CD4-positive, alpha-beta T cell treated with Interleukin-12 subunit alpha and Interleukin-12 subunit beta, for 1 hour (primary cell): ENCODE data around the gene RAET1E.
"Not testable (repeated sequence)": the region's sequence is repeated elsewhere in the genome, so short reads cannot be mapped to it uniquely, and the experiment has no call there.

Experiments
- DNase-seq: peaks from one replicate; pipeline ENCODE4 v3.0.0-alpha.2; 2020

RAET1E gene, protein sequence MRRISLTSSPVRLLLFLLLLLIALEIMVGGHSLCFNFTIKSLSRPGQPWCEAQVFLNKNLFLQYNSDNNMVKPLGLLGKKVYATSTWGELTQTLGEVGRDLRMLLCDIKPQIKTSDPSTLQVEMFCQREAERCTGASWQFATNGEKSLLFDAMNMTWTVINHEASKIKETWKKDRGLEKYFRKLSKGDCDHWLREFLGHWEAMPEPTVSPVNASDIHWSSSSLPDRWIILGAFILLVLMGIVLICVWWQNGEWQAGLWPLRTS

DNA sequence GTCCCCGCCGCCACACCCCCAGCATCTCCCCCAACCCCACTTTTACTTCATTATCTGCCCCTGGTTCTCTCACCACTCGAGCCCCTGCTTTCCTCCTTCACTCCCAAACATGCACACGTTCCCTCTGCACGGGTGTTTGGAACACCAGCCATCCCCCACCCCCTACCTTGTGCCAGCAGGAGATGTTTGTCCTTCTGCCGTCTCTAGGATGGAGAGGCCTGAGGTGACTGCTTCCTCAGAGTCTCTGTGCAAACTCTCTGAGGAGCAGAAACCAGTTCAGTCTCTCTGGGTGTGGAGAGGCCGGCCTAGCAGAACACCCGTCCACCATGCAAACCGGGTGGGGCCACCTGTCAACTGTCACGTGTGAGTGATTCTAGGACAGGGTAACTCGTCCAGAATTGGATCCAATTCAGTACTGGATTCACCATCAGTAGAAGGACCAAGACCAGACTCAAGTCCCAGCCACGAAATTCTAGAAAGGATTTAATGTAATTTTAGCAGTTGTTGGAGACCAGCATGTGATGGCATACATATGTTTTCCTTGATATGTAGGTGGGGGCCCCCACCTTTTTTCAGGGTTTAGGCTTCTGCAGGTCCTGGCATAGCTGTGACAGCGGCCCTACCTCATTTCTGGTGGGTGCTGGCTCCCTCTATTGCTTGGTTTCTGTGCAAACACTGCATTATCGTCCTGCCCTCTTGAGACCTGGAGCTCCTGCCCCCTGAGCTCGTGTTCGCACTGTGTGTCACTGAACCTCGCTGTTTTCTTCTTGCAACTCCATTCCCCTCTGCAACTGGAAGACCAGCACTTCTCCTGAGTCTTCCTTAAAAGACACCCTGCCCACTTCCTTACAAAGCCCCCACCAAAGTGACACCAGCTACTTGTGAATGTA is at the start of gene RAET1E:
TSS of gene RAET1E (minus strand) at position 259 of the 890 bp plus-strand sequence. CDS start 7,212 bp downstream, outside the sequence.
- no peak for DNase-seq

DNA sequence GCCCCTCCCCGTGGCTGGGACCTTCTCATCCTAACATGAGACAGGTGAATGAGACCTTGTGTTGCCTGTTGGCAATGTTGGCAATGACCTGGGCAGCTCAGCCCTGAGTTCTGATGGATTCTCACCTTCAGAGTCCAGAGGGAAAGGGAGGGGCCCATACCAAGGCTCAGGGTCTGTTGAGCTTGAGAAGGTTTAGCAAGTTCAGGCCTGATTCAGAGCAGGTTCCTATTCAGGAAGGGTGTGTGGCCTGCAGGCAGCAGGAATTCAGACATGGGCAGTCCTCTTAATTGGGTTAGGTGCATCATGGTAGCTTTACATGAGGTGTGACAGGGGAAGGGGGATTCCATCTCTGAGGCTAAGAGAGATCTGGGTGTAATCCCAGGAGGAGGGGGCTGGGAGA is 49.6 kb upstream of the RAET1E start:
- DNase-seq = not testable (repeated sequence)

DNA sequence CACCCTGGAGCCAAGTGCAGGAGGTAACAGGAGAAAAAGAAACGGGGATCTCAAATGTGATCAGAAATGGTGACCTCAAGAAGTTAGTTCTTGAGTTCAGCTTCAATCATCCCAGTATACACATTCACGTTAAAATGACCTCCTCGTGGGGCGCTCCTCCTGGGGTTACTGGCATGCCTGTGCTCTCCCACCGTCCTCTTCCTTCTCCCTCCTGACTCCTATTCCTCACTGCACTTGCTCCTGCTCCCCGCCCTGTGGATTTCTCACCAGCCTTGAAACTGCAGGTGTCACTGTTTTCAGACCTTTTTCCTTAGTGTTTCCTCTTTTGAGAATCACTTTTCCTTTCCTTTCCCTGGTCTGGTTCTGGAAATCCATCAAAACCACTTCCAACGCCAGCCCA is 48.7 kb upstream of the RAET1E start:
- not testable (repeated sequence) for DNase-seq

DNA sequence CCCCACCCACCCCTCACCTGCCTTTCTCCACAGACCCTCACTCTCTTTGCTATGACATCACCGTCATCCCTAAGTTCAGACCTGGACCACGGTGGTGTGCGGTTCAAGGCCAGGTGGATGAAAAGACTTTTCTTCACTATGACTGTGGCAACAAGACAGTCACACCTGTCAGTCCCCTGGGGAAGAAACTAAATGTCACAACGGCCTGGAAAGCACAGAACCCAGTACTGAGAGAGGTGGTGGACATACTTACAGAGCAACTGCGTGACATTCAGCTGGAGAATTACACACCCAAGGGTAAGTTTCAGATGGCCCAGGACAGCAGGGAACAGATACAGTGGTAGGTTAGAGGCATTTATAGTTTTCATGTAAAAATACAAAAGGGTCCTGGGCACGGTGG is 47.4 kb upstream of the RAET1E start:
- DNase-seq = not testable (repeated sequence)

DNA sequence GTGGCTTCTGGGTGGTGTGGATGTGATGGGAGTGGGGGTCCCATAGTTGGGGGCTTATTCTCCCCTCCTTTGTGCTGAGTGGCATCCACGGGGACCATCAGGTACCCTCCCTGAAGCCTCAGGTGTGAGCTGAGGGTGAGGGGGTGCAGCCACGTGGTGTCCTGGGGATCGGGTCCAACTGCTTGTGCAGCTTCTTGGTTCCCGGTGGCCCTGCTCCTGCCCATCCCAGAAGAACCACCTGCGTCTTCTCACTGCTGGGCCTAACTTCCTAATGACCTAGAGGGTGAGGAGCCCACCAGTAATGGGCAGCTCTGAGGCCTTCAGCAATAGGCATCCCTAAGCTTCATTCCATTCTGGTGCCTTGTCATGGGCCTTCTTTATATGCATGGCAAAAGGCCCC is 45.4 kb upstream of the RAET1E start:
- not testable (repeated sequence) for DNase-seq

DNA sequence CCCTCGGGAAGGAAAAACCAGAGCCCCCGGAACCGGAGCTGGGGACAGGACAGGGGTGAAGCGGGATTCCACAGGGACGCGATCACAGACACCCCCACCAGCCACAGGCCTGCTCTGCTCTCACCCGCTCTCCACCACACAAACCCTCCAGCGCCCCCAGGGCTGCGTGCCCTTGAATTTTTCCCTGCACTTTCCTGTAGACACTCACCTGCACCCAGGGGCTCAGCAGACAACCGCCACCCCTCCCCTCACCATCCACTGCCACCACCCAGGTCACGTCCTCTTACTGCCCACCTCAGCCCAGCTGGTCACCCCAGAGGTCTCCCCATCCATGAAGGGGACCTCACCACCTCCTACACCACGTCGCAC is 44.5 kb upstream of the RAET1E start:
- DNase-seq = no peak

DNA sequence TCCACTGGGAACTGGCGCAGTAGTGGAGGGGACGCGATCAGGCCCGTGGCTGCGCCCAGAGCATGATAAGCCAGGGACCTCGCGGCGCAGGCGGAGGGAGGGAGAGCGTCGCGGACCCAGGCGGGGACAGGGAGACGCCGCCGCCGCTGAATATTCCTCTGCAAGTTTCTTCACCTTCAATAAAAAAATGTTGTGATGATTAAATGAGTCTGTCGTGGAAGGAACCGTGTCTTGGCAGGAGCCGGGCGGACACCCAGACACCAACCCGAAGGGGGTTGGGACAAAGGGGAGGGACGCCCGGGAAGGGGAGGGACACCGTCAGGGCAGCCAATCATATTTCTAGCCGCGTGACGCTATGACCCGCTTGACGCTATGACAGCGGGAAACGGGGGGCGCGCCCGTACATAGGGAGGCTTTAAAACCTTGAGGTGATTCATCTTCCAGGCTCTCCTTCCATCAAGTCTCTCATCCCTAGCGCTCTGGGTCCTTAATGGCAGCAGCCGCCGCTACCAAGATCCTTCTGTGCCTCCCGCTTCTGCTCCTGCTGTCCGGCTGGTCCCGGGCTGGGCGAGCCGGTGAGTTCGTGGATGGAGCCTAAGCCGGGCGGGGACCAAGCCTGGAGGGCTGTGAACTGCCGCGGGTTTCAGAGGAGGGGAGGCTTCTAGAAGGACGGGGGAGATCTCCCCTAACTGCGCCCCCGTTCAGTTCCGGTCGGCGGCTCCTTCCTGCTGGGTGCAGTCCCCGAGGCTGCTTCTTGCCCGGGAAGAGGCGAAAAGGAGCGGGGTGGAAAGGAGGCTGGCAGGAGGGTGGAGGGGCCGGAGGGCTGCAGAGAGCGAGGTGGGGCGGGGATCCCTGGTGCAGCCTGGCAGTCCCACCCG is 43.9 kb upstream of the RAET1E start, which contains the start of gene ULBP2:
TSS of gene ULBP2 (plus strand) at position 432 of the 878 bp plus-strand sequence. CDS start at position 491, 59 bp downstream.
- DNase-seq = peak; percentile 95

DNA sequence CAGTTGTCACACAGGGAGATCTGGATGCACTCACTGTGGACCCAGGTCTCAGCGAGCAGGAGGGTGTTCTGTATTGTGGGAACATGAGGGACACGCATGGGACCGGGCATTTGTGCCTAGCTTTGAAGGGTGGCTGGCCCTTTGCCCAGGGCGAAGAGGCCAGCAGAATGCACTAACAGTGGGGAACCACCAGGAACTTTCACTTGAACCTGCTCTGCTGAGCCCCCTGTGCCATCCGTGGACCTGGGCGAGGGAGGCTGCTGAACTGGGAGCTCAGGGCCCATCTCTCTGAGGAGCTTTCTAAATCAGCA is 42.7 kb upstream of the RAET1E start:
- DNase-seq = no peak

DNA sequence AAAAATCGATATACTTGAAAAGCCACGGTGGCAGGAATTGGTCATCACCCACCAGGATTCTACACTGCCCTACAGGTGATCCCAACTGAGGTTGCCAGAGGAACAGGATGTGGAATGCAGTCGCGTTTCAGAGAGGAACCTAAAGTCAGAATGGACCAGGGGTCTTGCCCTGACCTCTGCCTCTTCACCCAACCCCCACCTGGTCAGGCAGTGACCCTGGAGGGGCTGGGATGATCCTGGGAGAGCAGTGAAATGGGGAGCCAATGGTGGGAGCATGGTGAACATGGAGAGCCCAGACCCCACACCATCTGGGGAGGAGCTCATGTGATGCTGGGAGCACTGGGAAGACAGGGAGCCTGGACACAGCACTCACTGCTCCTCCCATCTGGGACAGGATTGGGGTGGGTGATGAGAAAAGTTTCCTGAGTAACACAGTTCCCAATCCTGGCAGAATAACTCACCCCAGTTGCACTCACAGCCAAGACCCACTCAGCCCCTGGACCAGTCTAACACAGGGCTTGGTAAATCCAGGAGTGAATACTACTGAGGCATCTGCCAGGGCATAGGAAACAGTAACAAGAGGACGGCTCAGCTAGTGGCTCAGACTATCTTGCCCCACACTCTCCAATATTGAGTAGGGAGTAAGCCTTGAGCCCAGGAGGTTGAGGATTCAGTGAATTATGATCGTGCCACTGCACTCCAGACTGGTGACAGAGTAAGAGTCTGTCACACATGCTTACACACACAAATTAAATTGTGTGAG is 42.2 kb upstream of the RAET1E start:
- DNase-seq = no peak

DNA sequence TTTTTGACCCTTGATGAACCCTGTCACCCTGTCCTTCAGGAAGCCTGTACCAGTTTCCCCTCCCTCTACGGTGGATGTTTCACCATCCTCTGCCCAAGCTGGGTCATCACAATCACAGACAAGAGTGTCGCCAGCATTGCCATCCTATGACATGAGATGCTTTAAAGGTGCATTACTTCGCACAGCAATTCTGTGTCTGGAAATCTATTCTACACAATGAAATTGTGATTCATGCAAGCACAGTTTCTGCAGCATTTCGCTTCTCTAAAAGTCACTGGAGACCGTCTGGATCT is 41.4 kb upstream of the RAET1E start:
- DNase-seq = no peak

DNA sequence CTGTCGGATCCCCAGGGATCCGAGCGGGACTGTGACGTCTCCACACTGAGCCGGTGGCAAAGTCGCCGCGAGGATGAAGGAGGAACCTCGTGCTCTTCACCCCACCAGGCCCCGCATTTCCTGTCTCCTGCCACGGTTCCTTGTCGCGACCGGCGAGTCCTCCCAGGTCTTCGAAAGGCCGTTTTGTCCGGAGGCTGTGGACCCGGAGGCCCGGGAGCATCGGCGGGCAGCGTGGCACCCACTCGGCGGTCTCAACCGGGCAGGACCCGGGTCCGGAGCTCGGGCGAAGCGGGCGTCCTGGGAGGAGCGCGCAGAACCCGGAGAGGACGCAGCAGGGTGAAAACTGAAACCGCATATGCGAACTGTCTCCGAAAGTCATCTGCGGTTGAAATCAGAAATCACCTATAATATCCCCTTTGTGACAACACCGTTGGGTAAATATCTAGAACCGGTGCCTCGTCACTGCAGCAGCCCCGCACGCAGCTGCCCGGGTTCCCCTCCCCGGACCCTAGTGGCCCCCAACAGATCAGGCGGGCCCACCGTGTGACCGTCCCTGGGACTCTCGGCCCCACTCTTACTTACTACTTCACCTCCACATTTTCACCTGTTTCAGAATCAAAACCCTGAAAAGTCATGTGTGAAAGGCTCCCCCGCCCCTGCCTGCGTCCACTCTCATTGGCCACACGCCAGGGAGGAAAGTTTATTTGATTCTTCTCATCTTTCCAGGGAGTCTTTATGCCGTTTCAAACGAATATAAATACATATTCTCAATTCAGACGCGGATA is 40.9 kb upstream of the RAET1E start:
- peak; percentile 79 for DNase-seq

DNA sequence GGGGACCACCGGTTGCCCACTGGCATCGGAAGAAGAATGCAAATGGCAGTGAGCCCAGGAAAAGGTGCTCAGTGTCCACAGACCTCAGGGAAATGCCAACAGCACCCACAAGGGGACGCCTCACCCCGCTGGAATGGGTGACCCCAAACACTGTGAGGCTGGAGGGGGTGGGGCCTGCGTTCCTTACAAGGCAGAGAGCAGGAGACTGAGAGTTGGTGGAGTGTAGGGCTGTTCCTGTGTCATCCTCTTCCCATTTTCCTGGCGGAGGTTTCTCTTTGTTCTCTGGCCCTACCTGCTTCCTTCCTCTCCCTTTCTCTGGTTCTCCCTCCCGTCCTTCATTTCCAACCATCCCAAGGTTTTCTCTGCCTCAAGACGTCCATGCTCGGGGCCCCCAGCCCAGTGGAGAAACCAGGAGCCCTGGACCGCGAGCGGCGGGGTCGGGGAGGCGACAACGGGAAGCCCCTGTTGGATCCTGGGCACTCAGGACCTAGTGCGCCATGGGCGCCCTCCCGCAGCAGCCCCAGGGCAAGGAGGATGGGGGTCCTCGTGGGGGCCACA is 40.2 kb upstream of the RAET1E start:
- not testable (repeated sequence) for DNase-seq

DNA sequence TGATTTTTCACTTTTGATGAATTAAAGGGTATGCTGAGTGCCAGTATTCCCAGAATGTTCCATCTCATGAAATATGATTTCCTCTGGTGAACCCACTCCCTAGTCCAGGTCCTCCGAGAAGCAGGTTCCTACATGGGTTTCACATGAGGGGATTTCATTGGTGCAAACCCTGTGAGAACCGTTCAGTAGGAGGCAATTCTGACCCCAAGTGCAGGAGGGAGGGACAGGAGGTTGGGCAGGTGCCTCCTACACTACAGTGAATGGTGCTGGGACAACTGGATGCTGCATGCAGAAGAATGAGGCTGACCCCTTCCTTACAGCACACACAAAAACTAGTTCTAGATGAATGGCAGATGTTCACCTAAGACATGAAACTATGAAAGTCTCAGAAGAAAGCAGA is 38.8 kb upstream of the RAET1E start:
- no peak for DNase-seq

DNA sequence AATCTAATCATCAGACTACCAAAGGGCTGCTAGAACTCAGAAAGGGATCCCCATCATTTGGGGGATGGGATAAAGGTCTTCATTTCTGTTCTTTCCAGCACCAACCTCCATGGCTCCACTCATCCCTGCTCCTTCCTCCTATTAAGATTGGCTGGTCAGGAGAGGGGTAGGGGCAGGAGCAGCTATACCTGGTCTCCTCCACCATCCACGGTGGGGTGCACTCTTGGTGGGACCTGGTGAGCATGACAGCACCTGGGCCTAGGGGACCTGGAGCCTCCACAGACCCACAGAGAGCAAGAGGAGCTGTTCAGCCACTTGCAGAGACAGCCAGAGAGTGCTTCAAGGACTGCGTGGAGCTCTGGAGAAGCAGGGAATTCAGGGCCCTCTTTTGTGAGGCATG is 37.8 kb upstream of the RAET1E start:
- no peak for DNase-seq

DNA sequence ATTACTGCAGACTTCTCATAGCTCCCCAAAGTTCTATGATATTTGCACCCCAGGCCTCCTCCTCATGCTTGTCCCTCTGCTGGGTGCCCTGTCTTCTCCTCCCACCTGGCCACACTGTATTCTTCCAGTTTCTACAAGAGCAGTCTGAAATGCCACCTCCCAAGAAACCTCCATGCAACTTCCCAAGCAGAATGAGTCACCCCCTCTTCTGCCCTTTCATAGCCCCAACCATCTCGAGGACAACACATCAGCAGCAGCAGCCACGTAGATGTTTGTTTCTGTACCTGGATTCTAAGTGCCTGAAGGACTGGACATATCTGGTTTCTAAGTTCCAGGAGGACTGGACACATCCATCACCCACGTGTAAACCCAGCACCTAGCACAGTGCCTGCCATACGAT is 37.3 kb upstream of the RAET1E start:
- no peak for DNase-seq

DNA sequence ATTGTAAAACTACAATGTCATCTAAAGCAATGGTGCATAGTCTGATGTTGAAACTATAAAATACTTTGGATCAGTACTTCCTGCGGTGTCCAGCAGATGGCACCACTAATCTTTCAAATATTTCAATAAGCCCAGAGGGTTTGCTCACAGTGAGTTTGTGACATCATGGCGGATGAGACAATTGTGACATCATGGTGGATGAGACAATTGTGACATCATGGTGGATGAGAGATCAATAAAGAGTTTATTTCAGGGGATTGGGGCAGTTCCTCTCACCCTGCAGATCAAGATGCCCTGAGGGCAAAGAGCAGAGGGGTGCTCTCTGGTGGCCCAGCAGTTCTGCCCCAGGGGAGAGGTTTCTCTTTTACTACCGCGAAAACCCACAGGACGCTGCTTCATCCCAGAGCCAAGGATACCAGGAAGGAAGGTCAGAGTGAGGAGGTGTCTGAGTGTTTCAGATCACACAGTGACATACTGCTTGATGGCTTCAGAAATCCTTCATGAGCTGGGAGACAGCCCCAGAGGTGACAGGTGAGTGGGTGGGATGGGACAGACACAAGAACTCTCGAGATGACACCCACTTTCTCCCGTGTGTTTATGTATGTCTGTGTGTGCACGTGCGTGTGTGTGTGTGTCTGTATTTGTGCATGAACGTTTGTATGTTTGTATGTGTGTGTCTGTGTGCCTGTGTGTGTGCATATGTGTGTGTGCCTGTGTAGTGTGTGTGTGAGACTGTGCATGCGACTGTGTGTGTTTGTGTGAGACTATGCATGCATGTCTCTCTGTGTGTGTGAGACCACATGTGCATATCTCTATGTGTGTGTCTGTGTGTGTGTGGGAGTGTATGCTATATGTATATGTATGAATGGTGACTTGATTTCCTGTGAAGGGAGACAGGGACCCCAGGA is 36.6 kb upstream of the RAET1E start:
- peak; percentile 83 for DNase-seq

DNA sequence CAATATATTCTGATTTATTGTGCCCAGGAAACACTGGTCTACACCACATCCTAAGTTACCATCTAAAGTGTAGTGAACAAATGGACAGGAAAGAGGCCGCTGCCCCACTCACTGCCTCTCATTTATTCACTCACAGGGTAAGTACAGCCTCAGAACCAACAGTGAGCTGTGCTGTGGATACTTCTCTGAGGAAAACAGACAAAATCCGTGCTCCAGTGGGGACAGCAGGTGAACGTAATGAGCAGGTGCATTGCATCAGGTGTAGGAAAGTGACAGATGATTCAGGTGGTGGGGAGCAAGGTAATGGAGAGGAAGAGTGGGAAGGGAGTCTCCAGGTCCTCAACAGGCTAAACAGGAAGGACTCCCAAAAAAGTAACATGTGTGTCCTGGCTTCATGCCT is 35.5 kb upstream of the RAET1E start:
- no peak for DNase-seq

DNA sequence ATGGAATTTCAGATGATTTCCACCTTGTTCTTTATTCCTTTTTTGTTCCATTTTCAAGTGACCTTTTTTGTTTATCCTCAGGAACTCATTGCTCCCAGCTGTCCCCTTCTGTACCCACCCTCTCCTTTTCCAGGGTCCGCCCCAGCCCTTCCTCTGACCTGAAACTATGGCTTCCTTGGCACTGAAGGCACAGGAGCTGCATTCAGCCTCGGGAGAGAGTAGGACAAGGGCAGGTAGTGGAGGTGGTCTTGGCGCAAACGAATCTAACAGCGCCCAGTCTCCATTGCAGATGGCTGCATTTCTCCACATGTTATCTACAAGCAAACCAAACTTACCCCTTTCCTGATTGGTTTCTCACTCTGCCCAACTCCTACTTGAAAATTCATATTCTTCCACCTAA is 35.1 kb upstream of the RAET1E start:
- no peak for DNase-seq

DNA sequence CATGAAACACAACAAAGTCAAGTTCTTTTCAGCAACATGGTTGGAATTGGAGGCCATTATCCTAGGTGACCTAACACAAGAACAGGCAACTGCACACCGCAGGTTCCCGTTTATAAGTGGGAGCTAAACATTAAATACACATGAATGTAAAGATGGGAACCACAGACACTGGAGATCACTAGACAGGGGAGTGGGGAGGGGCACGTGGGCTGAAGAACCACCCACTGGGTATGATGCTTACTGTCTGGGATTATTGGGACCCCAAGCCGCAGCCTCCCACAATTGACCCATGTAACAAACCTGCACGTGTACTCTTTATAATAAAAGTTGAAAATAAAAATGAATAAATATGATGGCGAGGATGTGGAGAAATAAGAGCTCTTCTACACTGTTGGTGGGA is 33.6 kb upstream of the RAET1E start:
- DNase-seq = no peak

DNA sequence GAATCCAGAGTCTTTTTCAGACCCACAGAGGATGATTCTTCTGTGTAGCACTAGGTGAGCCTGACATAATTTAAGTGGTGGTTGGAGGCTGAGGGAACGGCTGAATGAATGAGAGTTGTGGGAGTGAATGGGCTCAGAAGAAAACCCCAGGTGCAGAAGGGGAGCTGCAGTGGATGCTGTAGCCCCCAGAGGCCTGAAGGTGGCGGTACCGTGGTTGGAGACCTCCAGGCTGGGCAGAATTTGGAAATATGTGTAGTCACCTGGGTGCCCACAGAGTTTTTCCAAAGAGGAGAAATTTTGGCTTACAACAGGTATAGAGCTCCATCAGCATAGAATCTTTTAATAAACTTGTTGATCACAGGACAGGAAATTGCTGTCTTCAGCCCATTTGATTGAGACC is 31.5 kb upstream of the RAET1E start:
- no peak for DNase-seq

DNA sequence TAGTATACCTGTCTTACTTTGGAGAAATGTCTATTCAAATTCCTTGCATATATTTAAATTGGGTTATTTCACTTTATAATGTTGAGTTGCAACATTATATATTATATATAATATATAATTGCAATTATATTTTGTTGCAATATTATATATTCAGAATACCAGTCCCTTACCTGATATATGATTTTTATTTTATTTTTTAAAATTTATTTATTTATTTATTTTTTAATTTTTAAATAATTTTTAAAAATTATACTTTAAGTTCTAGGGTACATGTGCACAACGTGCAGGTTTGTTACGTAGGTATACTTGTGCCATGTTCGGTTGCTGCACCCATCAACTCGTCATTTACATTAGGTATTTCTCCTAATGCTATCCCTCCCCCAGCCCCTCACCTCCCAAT is 29.1 kb upstream of the RAET1E start:
- DNase-seq = not testable (repeated sequence)
